Stomach (tissue), 4 donors: Measurements from ENCODE around the gene STK17B.

Experiments
- CTCF ChIP-seq, 7 experiments: fragments of 450-650 bp in 4 of 7; fragments of 200-600 bp in 3 of 7; sonication (generic) in 3 of 7; IDR thresholded peaks; one replicate each; pipeline ENCODE4 v1.5.1; 2016 to 2019; ENCODE audit warnings: antibody characterized with exemption in 7 of 7, control low read depth in 2 of 7, mild to moderate bottlenecking in 1 of 7
- POLR2A ChIP-seq, 4 donors: fragments of 450-650 bp; IDR thresholded peaks; one replicate each; pipeline ENCODE4 v1.6.1; 2016; ENCODE audit warnings: antibody characterized with exemption in 4 of 4, control low read depth in 2 of 4, mild to moderate bottlenecking in 1 of 4, moderate library complexity in 1 of 4

- no peak for TF ChIP-seq CTCF (IDR thresholded peaks at IDR 0.05)
- TF ChIP-seq POLR2A (IDR thresholded peaks at IDR 0.05) = no peak
These were observed 45.8 kb downstream of the STK17B start for GRCh38 chr2:196125596-196125995.
